Eye (tissue), 1 donor: Measurements from ENCODE around the gene INHBB.
"Not testable (repeated sequence)": the region's sequence is repeated elsewhere in the genome, so short reads cannot be mapped to it uniquely, and the experiment has no call there.

ENCODE experiments used
- DNase-seq: peaks from one replicate; pipeline ENCODE4 v3.0.0-alpha.2; 2015

INHBB gene

GRCh38 chr2:120346026-120346666 lies at the start of gene INHBB:
Gene INHBB, plus strand, starts transcription at chr2:120346136. Its CDS starts 53 bp downstream, at chr2:120346189.
- DNase-seq = peak; percentile 57

DNA sequence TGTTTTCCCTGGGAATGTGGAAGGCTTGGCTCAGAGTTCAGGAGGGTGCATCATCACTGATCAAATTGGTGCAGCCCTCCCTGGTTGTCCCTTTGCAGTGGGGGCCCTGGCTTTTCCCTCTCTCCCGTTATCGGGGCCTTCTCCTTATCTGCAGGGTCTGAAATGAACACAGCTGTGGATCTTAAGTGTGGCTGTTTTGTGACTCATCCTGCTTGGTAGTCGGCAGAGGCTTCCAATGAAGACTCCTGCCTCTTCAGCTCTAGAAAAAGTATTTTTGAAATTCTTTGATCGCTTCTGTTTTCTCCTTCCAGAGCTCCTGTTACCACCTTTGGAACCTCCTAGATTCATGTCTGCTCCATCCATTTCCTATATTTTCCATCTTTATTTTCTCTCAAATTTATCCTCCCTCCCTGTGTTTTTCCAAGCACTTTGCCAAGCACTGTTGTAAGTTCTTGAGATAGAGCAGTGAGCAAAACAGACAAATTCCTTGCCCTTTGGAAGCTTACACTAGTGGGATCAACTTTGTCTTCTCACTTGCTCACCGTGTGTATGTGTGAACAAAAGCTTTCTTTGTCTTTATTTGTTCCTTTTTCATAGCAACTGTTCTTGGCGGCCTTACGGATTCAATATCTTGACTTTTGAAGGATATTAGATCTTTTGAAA lies 47.6 kb upstream of the INHBB start:
- DNase-seq = no peak

DNA sequence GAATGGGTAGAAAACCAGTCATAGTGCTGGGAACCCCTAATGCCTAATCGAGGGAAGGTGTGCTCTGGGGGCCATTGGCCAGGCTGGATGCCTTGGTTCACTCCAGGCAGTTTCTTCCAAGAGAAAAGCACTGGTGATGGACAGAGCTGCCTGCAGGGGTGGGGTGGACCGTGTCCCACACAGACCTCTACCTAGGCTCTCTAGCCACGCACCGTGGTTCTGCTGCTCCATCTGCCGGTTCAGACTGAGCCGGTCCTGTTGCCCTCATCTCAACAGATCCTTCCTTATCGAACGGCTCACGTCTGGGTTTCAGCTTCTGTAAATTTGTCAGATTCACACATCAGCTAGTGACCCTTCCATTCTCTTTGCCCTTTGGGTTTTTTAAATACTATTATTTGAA lies 46.9 kb upstream of the INHBB start:
- DNase-seq = no peak

GRCh38 chr2:120299561-120299960 lies 46.4 kb upstream of the INHBB start:
- DNase-seq = no peak

GRCh38 chr2:120300385-120300784 lies 45.6 kb upstream of the INHBB start:
- no peak for DNase-seq

DNA sequence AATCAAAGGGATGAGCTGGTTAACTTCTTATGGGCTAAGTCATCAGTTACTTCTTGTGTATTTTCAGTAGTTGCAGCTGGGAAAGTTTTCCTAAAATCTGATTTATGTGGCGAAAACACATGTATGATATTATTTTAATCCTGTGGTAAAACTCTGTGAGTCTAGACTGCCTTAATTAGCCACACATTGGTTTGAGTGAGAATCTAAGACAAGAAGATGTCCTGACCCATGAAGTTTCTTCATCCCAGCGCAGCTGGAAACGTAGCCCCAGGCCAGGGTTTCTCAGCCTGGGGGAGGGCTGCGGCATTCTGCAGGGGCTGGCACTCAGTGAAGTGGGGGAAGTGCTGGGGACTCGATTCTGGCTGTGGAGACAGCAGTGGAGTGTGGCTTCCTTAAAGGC lies 44.7 kb upstream of the INHBB start:
- DNase-seq = no peak

- no peak for DNase-seq
These were observed 43.6 kb upstream of the INHBB start for GRCh38 chr2:120302301-120302700.

- DNase-seq = no peak
These were observed 42.8 kb upstream of the INHBB start for GRCh38 chr2:120303177-120303576.

- peak; percentile 67 for DNase-seq
These were observed 40.6 kb upstream of the INHBB start for GRCh38 chr2:120305296-120305695.

GRCh38 chr2:120305937-120306490 lies 39.9 kb upstream of the INHBB start:
- no peak for DNase-seq

GRCh38 chr2:120307482-120307881 lies 38.5 kb upstream of the INHBB start:
- DNase-seq = no peak

- no peak for DNase-seq
These were observed 37.7 kb upstream of the INHBB start for GRCh38 chr2:120308038-120308910.

DNA sequence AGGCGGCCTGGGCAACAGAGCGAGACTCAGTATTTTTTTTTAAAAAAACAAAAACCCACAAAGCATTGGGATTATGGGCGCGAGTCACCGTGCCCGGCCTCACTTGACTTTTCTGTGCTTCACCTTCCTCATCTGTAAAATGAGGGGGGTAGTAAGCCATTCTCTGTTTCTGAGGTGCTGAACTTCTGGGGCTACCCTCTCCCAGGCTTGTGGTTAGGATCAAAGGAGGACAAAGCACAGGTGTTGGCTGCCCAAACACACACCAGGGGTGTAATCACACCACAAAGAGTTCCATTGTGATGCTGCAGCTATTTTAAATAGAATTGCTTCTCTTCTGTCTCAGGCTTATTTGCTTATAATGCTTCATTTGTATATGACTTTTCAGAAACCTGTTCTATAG lies 35.8 kb upstream of the INHBB start:
- no peak for DNase-seq

GRCh38 chr2:120310841-120311240 lies 35.1 kb upstream of the INHBB start:
- DNase-seq = not testable (repeated sequence)

DNA sequence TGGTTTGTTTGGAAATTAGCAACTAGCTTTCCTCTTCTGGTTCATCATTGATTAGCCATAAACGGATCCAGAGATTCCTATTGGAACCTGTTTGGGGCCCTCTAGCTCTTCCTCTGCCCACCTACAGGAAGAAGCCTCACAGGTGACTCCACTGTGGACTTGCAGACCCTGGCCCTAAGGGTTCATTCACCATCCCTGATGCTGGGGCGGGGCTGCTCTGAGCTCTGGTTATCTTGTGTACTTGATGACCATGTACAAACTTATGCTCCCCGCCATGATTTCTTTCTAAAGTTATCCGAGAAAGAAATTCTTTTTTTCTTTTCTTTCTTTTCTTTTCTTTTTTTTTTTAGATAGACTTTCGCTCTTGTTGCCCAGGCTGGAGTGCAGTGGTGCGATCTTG lies 33.9 kb upstream of the INHBB start:
- no peak for DNase-seq

GRCh38 chr2:120312860-120313694 lies 32.9 kb upstream of the INHBB start:
- peak; percentile 92 for DNase-seq

GRCh38 chr2:120313695-120314615 lies 32.0 kb upstream of the INHBB start:
- DNase-seq = no peak

DNA sequence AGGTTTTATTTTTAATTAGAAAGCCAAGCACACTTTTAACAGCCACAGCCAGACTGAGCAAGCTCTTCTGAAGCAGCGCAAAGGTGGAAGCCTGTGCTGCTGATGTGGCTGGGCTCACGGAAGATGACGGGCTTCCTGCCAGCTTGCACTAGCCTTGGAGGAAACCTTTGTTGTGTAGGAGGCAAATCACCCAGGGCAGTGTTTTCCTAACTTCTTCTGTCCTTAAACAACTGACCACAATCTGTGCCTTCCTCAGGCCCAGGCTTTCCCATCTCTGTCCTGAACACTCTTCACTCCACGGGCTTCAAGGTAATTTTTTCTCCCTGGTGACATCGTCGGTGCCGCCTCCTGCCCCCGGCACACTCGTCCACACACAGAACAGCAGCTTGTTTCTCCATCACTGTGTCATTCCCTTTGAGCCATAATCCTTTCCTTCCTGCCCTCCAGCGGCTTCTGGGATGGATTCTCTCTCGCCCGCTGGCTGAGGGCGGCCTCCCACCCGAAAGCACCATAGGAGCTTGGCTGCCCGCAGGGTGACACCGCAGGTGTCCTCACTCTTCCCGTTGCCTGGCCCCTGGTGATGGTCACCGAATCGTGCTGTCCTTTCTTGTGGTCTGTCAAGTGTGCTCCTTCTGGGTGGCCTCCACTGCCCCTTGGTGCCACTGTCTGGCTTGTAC lies 31.1 kb upstream of the INHBB start:
- no peak for DNase-seq

DNA sequence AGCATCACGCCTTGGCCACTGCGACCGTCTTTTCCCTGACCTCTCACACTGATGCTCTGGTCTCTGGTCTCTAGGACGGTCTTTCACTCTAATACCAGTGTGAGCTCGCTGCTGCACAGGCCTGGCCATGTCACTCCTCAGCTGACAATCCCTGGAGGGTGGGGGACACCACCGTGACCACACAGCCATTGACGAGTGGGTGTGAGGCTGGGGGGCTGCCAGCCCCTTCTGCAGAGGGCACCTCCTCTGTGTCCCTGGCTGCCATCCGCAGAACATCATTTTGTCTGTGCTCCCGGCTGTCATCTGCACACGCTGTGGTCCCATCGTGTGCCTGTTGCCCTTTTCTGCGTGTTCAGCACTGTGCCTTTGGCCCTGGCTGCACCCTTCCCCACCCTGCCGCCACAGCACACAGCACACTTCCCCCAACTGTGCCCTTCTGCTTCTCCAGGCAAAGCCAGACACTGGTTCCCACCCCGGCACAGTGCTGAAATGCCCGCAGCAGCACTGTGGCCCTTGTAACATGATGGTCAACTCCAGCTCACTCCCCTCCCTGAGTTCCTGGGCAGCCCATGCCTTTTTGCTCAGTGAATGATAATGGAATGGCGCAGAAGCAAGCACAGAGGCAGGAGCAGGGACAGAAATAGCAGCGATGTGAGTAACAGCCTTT lies 30.4 kb upstream of the INHBB start:
- no peak for DNase-seq

GRCh38 chr2:120316071-120316470 lies 29.9 kb upstream of the INHBB start:
- DNase-seq = no peak
